RWPE2 (cell line): Measurements from ENCODE around the gene GUK1.
"Not testable (repeated sequence)": the region's sequence is repeated elsewhere in the genome, so short reads cannot be mapped to it uniquely, and the experiment has no call there.

Experiments used
- ATAC-seq: fragments of 200-7000 bp; cut with Tn5 transposase; 3 replicates; pipeline ENCODE4 v1.9.1; 2021; ENCODE audit warnings: low read depth
- DNase-seq: peaks from one replicate; pipeline ENCODE4 v3.0.0-alpha.2; 2020; ENCODE audit warnings: low spot score
- H3K27ac ChIP-seq: fragments of 450-650 bp; 2 replicates; pipeline ENCODE4 v1.5.1; 2017; ENCODE audit warnings: mild to moderate bottlenecking; ENCODE audit not compliant: poor library complexity, severe bottlenecking
- H3K27me3 ChIP-seq: fragments of 250-450 bp; sonication (Bioruptor Pico); 2 replicates; pipeline ENCODE4 v1.5.1; 2021; ENCODE audit warnings: mild to moderate bottlenecking, moderate library complexity; ENCODE audit not compliant: insufficient read depth, poor library complexity, severe bottlenecking
- H3K36me3 ChIP-seq: fragments of 250-450 bp; sonication (Bioruptor Pico); 2 replicates; pipeline ENCODE4 v1.5.1; 2020; ENCODE audit warnings: low read depth, mild to moderate bottlenecking, moderate library complexity
- H3K4me1 ChIP-seq: fragments of 250-450 bp; sonication (Bioruptor Pico); 2 replicates; pipeline ENCODE4 v1.5.1; 2021; ENCODE audit warnings: mild to moderate bottlenecking, moderate library complexity; ENCODE audit not compliant: insufficient read depth, poor library complexity, severe bottlenecking
- H3K4me3 ChIP-seq: fragments of 250-450 bp; sonication (Bioruptor Pico); 2 replicates; pipeline ENCODE4 v1.5.1; 2021; ENCODE audit warnings: mild to moderate bottlenecking, moderate library complexity; ENCODE audit not compliant: severe bottlenecking
- H3K9me3 ChIP-seq: fragments of 250-450 bp; sonication (Bioruptor Pico); 2 replicates; pipeline ENCODE4 v1.5.1; 2021; ENCODE audit warnings: mild to moderate bottlenecking, moderate library complexity; ENCODE audit not compliant: severe bottlenecking
- TF ChIP-seq, protein P1 (sequence below): fragments of 450-650 bp; IDR thresholded peaks from one replicate; pipeline ENCODE4 v1.5.1; 2017; ENCODE audit warnings: mild to moderate bottlenecking, moderate library complexity; ENCODE audit not compliant: poor library complexity, severe bottlenecking

GUK1 gene

DNA sequence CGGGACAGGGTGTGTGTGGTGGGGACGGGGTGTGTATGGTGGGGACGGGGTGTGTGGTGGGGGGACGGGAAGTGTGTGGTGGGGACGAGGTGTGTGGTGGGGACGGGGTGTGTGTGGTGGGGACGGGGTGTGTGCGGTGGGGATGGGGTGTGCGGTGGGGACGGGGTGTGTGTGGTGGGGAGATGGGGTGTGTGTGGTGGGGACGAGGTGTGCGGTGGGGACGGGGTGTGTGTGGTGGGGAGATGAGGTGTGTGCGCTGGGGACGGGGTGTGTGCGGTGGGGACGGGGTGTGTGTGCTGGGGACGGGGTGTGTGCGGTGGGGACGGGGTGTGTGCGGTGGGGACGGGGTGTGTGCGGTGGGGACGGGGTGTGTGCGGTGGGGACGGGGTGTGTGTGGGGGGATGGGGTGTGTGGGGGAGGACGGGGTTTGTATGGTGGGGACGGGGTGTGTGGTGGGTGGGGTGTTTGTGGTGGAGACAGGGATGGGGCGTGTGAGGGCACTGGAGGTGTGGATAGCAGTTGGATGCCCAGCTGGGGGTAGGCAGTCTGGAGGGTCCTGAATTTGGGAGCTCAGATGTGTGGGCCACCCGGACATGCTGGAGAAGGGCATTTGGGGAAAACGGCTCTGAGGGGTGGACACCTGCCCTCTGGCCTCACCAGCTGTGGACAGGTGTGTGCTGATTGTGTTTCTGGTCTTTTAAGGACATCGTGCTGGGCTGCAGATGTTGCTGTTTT is 42.4 kb downstream of the GUK1 start:
- no peaks in the 10 kb centered on the region for H3K9me3 ChIP-seq
- H3K4me1 ChIP-seq, result no peaks in the 10 kb centered on the region
- TF ChIP-seq, protein P1, sequence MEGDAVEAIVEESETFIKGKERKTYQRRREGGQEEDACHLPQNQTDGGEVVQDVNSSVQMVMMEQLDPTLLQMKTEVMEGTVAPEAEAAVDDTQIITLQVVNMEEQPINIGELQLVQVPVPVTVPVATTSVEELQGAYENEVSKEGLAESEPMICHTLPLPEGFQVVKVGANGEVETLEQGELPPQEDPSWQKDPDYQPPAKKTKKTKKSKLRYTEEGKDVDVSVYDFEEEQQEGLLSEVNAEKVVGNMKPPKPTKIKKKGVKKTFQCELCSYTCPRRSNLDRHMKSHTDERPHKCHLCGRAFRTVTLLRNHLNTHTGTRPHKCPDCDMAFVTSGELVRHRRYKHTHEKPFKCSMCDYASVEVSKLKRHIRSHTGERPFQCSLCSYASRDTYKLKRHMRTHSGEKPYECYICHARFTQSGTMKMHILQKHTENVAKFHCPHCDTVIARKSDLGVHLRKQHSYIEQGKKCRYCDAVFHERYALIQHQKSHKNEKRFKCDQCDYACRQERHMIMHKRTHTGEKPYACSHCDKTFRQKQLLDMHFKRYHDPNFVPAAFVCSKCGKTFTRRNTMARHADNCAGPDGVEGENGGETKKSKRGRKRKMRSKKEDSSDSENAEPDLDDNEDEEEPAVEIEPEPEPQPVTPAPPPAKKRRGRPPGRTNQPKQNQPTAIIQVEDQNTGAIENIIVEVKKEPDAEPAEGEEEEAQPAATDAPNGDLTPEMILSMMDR, result no peak
- H3K27me3 ChIP-seq, result no peaks in the 10 kb centered on the region
- H3K27ac ChIP-seq, result no peak overlapping the region
- ATAC-seq (no peak), DNase-seq (no peak)
- H3K4me3 ChIP-seq, result no peak overlapping the region
- H3K36me3 ChIP-seq, result no peaks in the 10 kb centered on the region

DNA sequence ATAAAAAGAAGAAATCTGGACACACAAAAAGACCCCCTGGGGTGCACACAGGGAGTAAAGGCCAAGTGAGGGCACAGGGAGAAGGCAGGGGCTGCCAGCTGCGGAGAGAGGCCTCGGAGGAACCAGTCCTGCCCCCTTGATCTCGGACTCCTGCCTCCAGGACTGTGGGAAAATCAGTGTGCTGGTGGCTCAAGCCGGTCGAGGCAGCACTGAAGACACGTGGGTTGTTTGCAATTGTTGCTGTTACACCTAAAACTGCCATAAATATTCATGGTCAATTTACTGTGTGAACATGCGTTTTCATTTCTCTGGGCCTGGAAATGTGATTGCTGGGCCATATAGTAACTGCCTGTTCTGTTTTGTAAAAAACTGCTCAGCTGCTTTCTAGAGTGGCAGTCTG is 44.1 kb downstream of the GUK1 start:
- TF ChIP-seq, protein P1, result no peak
- no peak overlapping the region for H3K27ac ChIP-seq
- ATAC-seq (no peak), DNase-seq (no peak)
- H3K36me3 ChIP-seq, result no peaks in the 10 kb centered on the region
- H3K4me3 ChIP-seq, result no peak overlapping the region
- H3K4me1 ChIP-seq, result no peaks in the 10 kb centered on the region
- no peaks in the 10 kb centered on the region for H3K9me3 ChIP-seq
- H3K27me3 ChIP-seq, result no peaks in the 10 kb centered on the region

DNA sequence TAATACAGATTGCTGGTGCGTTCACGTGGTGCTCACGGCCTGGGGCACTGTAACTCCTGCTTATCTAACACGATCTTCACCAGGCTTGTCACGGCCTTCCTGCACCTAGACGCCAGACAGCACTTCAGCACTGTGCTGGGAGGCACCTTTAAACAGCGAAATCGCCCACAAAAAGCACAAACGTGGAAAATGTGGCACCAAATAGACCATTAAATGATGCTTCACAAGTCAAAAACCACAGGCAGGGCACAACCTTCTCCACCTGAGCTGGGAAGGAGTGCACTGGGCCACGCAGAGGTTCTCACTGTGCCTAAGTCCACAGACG is 45.5 kb downstream of the GUK1 start:
- H3K4me3 ChIP-seq, result no peak overlapping the region

DNA sequence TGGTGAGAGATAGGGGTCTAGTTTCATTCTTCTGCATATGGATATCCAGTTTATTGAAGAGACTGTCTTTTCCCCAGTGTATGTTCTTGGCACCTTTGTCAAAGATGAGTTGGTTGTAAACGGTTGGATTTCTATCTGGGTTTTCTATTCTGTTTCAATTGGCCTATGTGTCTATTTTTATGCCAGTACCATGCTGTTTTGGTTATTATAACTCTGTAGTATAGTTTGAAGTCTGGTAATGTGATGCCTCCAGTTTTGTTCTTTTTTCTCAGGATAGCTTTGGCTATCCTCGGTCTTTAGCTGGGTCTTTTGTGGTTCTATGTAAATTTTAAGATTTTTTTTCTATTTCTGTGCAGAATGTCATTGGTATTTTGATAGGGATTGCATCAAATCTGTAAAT is 48.2 kb downstream of the GUK1 start:
- H3K27me3 ChIP-seq, H3K36me3 ChIP-seq, H3K9me3 ChIP-seq, DNase-seq, H3K27ac ChIP-seq, H3K4me3 ChIP-seq, H3K4me1 ChIP-seq, ATAC-seq: not testable (repeated sequence)

More for the DNA sequence above, 45.5 kb downstream of the GUK1 start:
- Histone ChIP-seq H3K27me3 (no peaks in the 10 kb centered on the region), H3K27ac (no peak overlapping the region), H3K36me3 (no peaks in the 10 kb centered on the region), H3K9me3 (no peaks in the 10 kb centered on the region), H3K4me1 (no peaks in the 10 kb centered on the region)
- DNase-seq, result no peak
- no peak for ATAC-seq
- TF ChIP-seq, protein P1, result no peak

DNA sequence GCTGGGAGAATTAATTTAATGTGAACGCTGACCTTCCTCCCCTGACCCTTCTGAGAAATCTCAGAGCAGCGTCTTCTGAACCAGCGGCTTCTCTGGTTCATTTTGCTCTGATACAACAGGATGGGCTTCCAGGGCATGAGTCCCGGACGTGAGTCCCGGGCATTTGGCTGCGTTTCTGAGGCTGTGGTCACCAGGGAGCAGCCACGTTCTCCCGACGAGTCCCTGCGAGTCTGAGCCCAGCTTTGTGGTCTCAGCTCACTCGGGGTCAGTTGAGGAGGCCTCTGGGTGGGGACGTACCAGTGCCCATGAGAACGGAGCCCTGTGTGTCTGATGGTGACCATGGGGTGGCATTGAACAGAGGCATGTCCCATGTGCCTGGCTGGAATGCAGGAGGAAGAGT is 50.1 kb downstream of the GUK1 start:
- ATAC-seq, result no peak

More for the DNA sequence above, 50.1 kb downstream of the GUK1 start:
- no peaks in the 10 kb centered on the region for H3K9me3 ChIP-seq
- H3K27ac ChIP-seq, result no peak overlapping the region
- no peaks in the 10 kb centered on the region for H3K27me3 ChIP-seq
- DNase-seq, result no peak
- TF ChIP-seq, protein P1, result no peak
- no peak overlapping the region for H3K4me3 ChIP-seq
- no peaks in the 10 kb centered on the region for H3K4me1 ChIP-seq
- no peaks in the 10 kb centered on the region for H3K36me3 ChIP-seq
